Measurements from ENCODE around the gene ADPRS.

The ADPRS gene

GRCh38 chr1:36142121-36142520, 53.4 kb downstream of the ADPRS start:
- Histone ChIP-seq H3K4me1 (no peaks in the 10 kb centered on the region), H3K79me2 (no peaks in the 10 kb centered on the region), H3K9ac (no peak overlapping the region), H3K4me2 (ENCODE audit: low read length) (no peak overlapping the region), H3K27me3 (ENCODE audit: control insufficient read depth, insufficient read depth, low read length) (no peaks in the 10 kb centered on the region), H3K9me3 (ENCODE audit: control insufficient read depth, low read length) (no peaks in the 10 kb centered on the region), H3K36me3 (ENCODE audit: control insufficient read depth, insufficient read depth, low read length) (no peaks in the 10 kb centered on the region), H3K27ac (no peak overlapping the region), H2AFZ (no peak overlapping the region), H3K4me3 (ENCODE audit: low read depth, low read length) (no peak overlapping the region)
- TF ChIP-seq CTCF (IDR thresholded peaks at IDR 0.05) = no peak

DNA sequence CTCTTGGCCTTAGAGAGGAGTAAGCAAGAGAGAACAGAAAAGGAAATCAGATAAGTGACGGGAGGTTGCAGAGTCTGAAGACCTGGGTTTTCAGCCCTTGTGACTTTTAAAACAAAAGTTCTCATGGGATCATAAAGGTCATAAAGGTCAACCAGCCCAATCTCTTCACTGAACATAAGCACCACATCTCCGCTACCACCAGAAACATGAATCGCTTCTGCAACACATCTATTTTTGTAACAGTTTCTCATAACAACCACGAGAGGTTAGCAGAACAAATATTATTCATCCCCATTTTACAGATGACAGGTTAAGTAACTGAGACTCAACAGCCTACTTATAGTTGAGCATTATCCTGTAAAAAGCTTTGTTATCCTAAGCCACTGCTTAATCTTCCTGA, 54.7 kb downstream of the ADPRS start:
- no peak for TF ChIP-seq CTCF (IDR thresholded peaks at IDR 0.05)
- Histone ChIP-seq H3K4me3 (ENCODE audit: low read depth, low read length) (no peak overlapping the region), H2AFZ (no peak overlapping the region), H3K4me1 (no peaks in the 10 kb centered on the region), H3K4me2 (ENCODE audit: low read length) (no peak overlapping the region), H3K27me3 (ENCODE audit: control insufficient read depth, insufficient read depth, low read length) (no peaks in the 10 kb centered on the region), H3K27ac (no peak overlapping the region), H3K9me3 (ENCODE audit: control insufficient read depth, low read length) (no peaks in the 10 kb centered on the region), H3K9ac (no peak overlapping the region), H3K79me2 (no peaks in the 10 kb centered on the region), H3K36me3 (ENCODE audit: control insufficient read depth, insufficient read depth, low read length) (no peaks in the 10 kb centered on the region)
